HG02571 (cell line): ENCODE measurements around the gene SPDYE2.
A peak's percentile ranks its signal among the peaks of the same experiment; 100 is the strongest.
"Not testable (repeated sequence)": the region's sequence is repeated elsewhere in the genome, so short reads cannot be mapped to it uniquely, and the experiment has no call there.

Experiments
- ATAC-seq: cut with Tn5 transposase; IDR thresholded peaks from one replicate; pipeline ENCODE4 v1.9.1; 2021; ENCODE audit warnings: mild to moderate bottlenecking, moderate library complexity; ENCODE audit not compliant: unreplicated experiment

SPDYE2 gene, protein sequence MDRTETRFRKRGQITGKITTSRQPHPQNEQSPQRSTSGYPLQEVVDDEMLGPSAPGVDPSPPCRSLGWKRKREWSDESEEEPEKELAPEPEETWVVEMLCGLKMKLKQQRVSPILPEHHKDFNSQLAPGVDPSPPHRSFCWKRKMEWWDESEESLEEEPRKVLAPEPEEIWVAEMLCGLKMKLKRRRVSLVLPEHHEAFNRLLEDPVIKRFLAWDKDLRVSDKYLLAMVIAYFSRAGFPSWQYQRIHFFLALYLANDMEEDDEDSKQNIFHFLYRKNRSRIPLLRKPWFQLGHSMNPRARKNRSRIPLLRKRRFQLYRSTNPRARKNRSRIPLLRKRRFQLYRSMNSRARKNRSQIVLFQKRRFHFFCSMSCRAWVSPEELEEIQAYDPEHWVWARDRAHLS

DNA sequence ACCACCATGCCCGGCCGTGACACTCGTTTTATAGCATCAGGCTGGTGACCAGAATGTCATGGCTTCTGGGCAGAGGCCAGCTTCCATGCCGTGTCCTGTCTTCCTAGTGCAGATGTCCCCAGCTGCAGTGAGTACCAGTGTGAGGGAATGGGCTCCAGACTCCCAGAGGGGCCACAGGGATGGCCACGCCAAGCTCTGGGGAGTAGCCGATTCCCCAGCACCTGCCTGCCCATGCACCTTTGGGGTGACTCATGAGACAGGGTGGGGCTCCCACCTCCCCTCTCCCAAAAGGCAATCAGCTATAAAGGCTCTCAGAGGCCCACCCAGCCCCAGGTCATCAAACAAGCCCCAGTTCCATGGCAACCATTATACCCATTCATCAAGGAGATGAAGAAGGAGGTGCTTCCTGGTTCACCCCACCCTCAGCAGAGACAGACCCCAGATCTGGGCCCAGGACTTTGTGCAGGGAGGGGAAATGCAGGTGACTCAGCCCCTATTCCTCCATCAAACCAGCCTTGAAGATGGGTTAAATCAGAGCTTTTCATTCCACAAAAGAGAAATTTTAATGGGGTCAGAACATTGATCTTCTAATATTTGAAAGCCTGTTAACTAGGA lies at the start of gene SPDYE2:
TSS of gene SPDYE2 (plus strand) at position 419 of the 615 bp plus-strand sequence. CDS start 2,030 bp downstream, outside the sequence.
- not testable (repeated sequence) for ATAC-seq

- ATAC-seq = not testable (repeated sequence)
These were observed 47.9 kb upstream of the SPDYE2 start for GRCh38 chr7:102503141-102503540.

GRCh38 chr7:102505298-102506185 lies 45.5 kb upstream of the SPDYE2 start:
- not testable (repeated sequence) for ATAC-seq

GRCh38 chr7:102507410-102508088 lies 43.5 kb upstream of the SPDYE2 start:
- not testable (repeated sequence) for ATAC-seq

- not testable (repeated sequence) for ATAC-seq
These were observed 40.5 kb upstream of the SPDYE2 start for GRCh38 chr7:102510575-102510974.

GRCh38 chr7:102511860-102512522 lies 39.0 kb upstream of the SPDYE2 start:
- ATAC-seq = peak; percentile 26

GRCh38 chr7:102512642-102513221 lies 38.3 kb upstream of the SPDYE2 start:
- ATAC-seq = not testable (repeated sequence)

DNA sequence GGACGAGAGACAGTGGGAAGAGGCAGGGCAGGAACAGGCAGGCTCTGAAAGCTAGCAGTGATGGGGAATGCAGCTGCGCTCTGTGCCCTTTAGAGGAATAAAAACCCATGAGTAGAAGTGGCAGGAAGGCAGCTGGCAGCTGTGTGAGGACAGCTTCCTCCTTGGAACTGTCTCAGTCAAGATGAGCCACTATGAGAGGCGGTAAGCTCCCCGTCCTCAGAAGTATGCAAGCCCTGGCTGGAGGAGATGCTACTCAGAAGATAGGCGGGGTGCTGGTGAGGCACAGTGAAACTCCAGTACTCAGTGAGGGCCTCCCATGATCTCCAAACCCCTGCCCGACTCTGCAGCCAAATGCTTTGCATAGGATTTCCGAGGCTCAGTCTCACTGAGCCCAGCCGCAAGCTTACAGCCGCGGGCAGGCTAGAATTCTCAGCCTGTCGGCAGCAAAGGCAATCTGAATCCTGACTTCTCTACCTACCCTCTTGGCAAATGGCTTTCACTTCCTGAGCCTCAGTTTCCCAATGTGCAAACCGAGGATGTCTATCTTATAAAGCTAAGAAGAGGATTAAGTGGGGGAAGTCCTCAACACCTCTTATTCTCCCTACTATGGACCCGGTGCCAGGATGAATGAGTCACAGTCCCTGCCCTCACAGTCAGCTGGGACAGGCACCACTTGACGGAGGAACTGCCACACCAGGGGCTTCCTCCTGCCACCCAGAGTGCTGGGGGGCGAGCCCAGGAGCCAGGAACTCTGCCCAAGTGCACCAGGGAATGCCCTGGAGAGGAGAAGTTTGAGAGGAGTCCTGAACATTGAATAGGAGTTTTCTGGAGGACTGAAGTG lies 35.9 kb upstream of the SPDYE2 start:
- peak; percentile 65 for ATAC-seq

DNA sequence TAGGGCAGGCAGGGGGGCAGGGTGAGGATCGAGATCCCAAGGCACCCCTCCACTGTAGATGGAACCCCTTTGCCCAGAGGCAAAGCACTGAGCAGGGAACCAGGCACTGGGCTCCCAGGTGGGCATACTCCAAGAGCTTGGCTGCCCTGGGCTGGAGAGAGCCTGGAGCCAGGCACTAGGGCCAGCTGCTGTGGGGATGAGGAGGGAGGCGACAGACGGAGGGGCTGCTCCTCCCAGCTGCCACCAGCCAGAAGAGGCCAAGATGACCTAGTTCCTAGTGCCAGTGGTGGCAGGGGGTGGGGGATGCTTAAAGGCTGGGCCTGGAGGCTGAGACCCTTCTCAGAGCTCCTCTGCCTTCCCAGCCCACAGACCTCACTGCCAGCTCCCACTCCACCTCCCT lies 35.1 kb upstream of the SPDYE2 start:
- ATAC-seq = not testable (repeated sequence)

- ATAC-seq = not testable (repeated sequence)
These were observed 34.1 kb upstream of the SPDYE2 start for GRCh38 chr7:102516951-102517350.

DNA sequence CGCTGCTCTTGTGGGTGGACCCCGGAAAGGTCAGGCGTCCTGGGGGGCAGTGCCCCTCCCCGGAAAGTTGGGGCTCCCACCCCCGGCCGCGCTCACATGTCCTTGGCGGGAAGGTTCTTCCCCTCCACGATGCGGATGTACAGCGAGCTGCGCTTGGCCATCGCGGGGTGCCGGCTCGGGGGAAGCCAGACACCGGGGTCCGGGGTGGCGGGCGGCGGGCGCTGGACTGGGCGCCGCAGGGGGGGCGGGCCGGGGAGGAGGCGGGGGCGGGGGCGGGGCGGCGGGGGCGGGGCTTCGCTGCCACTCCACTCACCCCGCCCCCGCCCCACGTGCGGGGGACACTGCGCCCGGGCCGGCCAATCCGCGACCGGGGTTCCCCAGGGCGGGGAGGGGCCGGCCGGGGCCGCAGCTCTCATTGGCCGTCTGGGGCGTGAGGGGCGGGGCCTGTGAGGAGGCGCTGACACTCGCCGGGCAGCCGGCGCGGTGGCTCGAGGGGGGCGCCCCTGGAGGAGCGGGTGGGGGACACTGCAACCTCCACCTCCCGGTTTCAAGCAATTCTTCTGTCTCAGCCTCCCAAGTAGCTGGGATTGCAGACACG lies 33.4 kb upstream of the SPDYE2 start, which contains the start of gene RASA4B:
TSS of gene RASA4B (minus strand) at position 228 of the 598 bp plus-strand sequence. CDS start at position 161, 67 bp downstream.
- peak; percentile 50 for ATAC-seq

- not testable (repeated sequence) for ATAC-seq
These were observed 30.2 kb upstream of the SPDYE2 start for GRCh38 chr7:102520797-102521196.

DNA sequence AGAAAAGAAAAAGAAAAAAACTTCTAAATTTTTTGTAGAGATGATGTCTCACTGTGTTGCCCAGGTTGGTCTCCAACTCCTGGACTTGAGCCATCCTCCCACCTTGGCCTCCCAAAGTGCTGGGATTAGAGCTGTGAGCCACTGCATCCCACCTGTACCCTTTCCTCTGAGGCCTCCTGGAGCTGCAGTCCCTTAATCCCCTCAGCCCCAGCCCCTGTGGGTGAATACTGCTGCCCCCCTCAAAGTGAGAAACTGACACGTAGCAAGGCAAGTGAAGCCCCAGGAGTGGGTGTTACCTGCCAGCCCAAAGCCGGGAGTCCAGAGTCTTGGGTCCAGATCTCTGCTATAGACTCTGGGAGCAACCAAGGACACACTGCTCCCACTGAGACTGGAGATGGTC lies 26.2 kb upstream of the SPDYE2 start:
- not testable (repeated sequence) for ATAC-seq

GRCh38 chr7:102527182-102527581 lies 23.8 kb upstream of the SPDYE2 start:
- ATAC-seq = not testable (repeated sequence)

DNA sequence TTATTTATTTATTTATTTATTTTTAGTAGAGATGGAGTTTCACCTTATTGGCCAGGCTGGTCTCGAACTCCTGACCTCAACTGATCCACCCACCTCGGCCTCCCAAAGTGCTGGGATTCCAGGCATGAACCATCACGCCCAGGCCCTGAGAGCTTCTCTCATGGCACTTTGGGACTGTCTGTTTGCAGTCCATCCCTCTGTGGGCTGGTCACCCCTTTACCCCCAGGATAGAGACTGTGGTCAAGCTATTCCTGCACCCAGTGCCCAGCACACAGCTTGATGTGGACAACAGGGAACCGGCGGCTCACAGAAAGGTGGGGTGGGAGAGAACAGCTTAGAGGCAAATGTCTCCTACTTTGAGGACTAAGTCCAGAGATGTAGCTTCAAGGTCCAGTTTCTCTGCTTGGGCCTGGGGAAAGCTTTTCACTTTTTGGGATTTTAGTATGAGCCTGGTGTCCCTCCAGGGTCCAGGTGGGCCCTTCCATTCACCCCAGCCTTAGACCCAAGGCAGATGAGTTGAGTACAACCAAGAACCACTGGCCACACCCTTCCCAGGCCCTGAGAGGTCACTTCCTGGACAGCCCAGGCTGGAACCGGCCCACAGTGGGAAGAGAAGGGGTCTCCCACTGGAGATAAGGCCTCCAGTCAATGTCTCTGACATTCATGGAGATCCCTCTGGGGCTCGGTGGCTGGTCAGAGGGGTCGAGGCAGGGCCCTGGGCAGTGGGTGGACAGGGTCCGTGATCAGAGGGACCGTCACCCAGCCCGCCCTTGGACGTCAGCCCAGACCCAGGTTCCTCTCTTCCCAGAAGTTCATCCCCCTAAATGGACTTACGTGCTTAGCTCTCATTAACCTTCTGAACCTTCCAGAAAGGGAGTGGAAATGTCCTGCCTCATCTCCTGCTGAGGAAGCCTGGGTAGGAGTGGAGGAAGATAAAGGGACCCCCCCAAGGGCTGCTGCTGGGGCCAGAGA lies 22.9 kb upstream of the SPDYE2 start:
- not testable (repeated sequence) for ATAC-seq

GRCh38 chr7:102531583-102531982 lies 19.4 kb upstream of the SPDYE2 start:
- not testable (repeated sequence) for ATAC-seq

DNA sequence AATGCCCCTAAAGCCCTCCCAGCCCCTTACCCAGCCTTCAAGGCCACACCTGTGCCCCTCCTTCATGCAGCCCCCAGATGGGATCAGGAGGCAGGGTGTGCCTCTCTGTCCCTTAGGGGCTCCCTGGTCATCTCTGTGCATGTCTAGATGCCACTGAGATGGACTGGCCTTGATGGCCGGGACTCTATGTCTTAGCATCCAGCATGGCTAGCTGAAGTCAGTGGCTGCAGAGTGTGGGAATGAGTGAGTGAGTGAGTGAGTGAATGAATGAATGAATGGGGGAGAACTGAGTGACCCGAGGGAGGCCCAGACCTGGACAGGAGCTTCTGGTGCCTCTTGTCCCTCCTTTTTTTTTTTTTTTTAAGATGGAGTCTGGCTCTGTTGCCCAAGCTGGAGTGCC lies 18.9 kb upstream of the SPDYE2 start:
- not testable (repeated sequence) for ATAC-seq
